ENCODE data around the gene SIRPB1.

DNA sequence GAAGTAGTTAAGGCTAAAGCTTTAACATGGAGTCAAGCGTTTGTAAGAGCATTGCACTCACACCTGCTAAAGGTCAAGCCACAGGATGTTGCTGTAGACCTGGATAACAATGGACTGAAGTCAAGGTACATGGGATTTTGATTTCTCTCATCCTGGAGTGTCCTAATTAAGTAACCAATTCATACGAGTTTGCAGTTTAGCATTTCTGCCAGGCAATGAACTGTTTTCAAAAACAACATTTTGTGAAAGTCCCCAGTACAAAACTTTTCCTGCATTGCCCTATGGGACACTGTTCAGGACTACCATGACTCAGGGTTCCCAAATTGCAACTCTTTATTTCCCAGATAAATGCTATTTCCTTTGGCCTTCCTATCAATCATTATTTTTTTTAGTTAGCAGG is 17.4 kb upstream of the SIRPB1 start:
- TF ChIP-seq, protein P1, sequence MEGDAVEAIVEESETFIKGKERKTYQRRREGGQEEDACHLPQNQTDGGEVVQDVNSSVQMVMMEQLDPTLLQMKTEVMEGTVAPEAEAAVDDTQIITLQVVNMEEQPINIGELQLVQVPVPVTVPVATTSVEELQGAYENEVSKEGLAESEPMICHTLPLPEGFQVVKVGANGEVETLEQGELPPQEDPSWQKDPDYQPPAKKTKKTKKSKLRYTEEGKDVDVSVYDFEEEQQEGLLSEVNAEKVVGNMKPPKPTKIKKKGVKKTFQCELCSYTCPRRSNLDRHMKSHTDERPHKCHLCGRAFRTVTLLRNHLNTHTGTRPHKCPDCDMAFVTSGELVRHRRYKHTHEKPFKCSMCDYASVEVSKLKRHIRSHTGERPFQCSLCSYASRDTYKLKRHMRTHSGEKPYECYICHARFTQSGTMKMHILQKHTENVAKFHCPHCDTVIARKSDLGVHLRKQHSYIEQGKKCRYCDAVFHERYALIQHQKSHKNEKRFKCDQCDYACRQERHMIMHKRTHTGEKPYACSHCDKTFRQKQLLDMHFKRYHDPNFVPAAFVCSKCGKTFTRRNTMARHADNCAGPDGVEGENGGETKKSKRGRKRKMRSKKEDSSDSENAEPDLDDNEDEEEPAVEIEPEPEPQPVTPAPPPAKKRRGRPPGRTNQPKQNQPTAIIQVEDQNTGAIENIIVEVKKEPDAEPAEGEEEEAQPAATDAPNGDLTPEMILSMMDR (IDR thresholded peaks at IDR 0.05 in 2 of 3, conservative IDR thresholded peaks at IDR 0.05 in 1 of 3; ENCODE audit: control insufficient read depth in 2 of 3, extremely low read depth in 1 of 3, insufficient read depth in 1 of 3, low read depth in 3 of 3, low read length in 3 of 3) = no peak
- TF ChIP-seq EP300 (IDR thresholded peaks at IDR 0.05; ENCODE audit: borderline replicate concordance in 1 of 2, control insufficient read depth in 1 of 2, low read depth in 2 of 2, low read length in 2 of 2) (no peak), RAD21 (IDR thresholded peaks at IDR 0.05; ENCODE audit: insufficient read depth, low read depth, low read length) (no peak), MEF2B (IDR thresholded peaks at IDR 0.05; ENCODE audit: partially characterized antibody, poor library complexity, severe bottlenecking) (no peak), TCF7 (IDR thresholded peaks at IDR 0.05; ENCODE audit: borderline replicate concordance) (no peak), NR2C2 (IDR thresholded peaks at IDR 0.05; ENCODE audit: borderline replicate concordance, control insufficient read depth, insufficient read length, low read depth) (no peak)
